A673 (cell line): ENCODE data around the gene GID4.

ENCODE experiments used
- CTCF ChIP-seq: fragments of 300-800, 200-600 bp; sonication (generic); conservative IDR thresholded peaks from 2 replicates; pipeline ENCODE4 v1.5.1; 2017; ENCODE audit warnings: low read depth, mild to moderate bottlenecking, antibody characterized with exemption, low read length, moderate library complexity, mixed read lengths
- EZH2 ChIP-seq: fragments of 200-600 bp; sonication (generic); IDR thresholded peaks from 2 replicates; pipeline ENCODE4 v1.6.1; 2017; ENCODE audit warnings: borderline replicate concordance, low read depth, mild to moderate bottlenecking, mixed read lengths, antibody characterized with exemption, low read length; ENCODE audit not compliant: poor library complexity, severe bottlenecking

DNA sequence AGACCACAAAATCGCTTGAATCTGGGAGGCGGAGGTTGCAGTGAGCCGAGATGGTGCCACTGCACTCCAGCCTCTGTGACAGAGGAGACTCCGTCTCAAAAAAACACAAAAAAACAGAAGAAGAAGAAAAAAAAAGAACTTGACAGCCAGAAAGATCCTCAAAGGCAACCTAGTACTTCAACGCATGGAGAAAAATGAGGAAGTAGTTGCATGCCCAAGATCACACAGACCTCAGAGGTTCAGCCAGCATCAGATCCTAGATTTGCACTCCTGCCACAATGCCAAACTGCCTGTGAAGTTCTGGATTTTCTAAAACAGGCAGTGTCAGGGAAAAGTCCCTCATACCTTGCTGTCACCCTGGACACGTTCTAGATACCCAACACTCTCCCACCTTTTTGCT, 1.7 kb upstream of the GID4 start:
- TF ChIP-seq EZH2 (no peak), CTCF (no peak)
